GM19397 (cell line): ENCODE data around the gene FILIP1L.
"Not testable (repeated sequence)": the region's sequence is repeated elsewhere in the genome, so short reads cannot be mapped to it uniquely, and the experiment has no call there.

ENCODE experiments used
- ATAC-seq: cut with Tn5 transposase; IDR thresholded peaks from one replicate; pipeline ENCODE4 v1.9.1; 2021; ENCODE audit warnings: mild to moderate bottlenecking, moderate library complexity; ENCODE audit not compliant: unreplicated experiment

FILIP1L gene

DNA sequence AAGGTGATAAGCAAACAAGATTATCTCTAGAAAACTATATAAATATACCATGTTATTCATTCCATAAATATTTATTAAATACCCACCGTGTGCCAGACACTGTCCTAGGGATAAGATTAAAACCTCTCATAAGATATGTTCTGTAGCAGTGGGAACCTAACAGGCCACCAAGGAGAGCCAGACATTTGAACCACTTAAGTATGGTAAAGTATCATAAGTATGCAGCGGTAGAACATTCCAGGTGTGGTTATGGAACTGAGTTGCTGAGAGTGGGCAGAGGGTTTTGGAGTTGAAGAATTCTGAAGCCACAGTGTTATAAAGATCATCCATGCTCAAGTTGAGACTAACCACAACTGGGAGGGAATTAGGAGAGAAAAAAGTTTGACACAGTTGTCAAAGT lies 14.7 kb downstream of the FILIP1L start:
- no peak for ATAC-seq

- ATAC-seq: no peak
These were observed 15.6 kb downstream of the FILIP1L start for GRCh38 chr3:100098784-100099070.

DNA sequence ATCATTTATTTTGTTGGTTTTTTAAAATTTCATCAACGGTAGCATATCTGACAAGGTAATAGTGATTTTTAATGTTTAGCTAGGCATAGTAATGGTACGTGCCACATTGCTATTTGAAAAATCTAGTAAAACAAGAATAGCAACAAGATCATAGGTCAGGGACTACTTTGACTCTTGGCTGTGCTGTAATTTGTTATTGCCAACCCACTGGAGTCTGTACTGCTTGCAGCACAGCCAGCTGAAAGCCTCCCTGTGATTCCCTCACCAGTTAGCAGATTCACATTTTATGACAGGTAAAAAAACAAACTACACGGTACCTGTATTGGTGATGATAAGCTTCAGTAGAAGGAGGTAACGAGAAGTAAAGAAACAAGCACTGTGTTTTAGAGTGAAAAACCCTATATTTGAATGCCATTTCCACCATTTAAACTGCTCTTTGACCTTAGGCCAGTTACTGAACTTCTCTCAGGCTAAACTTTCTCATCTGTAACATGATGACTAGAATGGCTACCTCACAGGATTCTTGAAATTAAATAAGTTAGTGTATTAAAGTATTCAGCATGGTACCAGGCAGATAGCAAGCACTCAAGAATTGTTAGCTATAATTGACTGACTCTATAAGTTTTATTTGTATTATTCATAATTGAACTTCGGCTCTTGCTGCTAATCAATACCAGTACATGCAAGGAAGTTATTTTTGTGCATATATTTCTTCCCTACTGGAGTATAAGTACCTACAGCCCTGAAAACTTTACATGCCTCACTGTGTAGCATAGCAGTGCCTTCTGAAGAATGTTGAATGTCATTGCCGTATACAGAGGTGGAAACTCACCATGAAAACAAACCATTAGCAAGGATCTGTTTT lies 16.1 kb downstream of the FILIP1L start:
- no peak for ATAC-seq

DNA sequence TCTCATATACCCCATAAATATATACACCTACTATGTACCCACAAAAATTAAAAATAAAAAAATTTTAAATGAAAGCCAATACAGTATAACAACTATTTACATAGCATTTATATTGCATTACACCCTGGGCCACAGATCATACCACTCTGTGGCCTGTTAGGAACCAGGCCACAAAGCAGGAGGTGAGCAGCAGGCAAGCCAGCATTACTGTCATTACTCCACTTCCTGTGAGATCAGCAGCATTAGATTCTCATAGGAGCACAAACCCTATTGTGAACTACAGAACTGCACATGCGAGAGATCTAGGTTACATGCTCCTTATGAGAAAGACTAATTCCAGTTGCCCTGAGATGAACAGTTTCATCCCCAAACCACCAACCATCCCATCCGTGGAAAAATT lies 17.4 kb downstream of the FILIP1L start:
- ATAC-seq: no peak

DNA sequence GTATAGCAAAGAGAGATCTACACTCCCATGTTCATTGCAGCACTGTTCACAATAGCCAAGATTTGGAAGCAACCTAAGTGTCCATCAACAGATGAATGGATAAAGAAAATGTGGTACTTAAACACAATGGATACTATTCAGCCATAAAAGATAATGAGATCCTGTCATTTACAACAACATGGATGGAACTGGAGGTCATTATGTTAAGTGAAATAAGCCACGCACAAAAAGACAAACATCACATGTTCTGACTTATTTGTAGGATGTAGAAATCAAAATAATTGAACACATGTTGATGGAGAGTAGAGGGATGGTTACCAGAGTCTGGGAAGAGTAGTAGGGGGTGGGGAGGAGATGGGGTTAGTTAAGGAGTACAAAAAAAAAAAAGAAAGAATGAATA lies 18.0 kb downstream of the FILIP1L start:
- ATAC-seq: not testable (repeated sequence)

DNA sequence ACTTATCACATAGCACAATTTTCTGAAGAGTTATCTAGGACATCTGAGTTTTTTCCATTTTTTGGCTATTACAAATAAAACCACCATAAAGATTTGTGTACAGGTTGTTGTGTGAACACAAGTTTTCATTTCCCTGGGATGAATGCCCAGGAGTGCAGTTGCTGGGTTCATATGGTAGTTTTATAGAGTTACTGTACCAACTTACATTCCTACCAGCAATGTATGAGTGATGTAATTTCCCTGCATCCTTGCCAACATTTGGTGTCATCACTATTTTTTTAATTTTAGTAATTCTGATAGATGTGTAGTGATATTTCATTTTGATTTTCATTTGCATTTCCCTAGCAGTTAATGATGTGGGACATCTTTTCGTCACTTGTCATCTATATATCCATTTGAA lies 20.5 kb downstream of the FILIP1L start:
- ATAC-seq: no peak

- peak; percentile 14 for ATAC-seq
These were observed 23.7 kb downstream of the FILIP1L start for GRCh38 chr3:100090669-100091005.

DNA sequence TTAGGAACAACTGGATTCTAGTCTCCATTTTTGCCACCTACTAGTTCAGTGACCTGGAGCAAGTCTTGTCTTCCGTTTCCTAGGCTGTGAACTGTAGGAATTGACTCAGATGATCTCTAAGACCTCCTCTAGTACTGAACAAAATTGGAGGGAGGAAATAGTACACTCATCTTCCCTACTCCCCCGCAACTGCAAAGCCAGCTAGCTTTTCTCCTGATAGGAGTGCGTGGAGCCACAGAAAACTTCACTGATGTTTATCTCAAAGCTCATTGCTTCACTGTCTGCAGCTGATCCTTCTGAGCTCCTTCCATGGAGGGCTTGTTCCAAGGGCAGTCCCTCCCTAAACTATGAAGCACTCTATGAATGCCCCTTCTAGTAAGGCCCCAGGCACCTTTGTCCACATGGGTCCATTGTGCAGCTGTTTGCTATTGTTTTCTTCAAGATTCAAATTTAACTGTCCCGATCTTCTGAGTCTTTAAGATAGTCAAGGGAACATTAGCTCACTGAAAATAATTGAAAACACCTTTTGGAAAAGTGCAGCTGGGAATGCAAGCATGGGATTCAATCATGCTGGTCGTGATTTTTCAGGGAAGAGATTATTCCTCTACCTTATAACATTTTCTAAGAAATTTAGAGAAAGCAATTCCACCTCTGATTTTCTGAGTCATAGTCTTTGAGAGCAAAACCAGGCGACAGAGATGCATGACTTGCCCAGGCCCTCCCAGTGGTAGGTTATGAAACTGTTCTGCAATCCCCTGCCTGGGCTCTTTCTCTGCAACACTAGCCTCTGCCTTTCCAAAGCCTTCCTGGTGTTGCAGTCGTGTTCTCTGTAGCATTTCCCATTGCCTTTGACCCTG lies 24.3 kb downstream of the FILIP1L start:
- peak; percentile 55 for ATAC-seq

DNA sequence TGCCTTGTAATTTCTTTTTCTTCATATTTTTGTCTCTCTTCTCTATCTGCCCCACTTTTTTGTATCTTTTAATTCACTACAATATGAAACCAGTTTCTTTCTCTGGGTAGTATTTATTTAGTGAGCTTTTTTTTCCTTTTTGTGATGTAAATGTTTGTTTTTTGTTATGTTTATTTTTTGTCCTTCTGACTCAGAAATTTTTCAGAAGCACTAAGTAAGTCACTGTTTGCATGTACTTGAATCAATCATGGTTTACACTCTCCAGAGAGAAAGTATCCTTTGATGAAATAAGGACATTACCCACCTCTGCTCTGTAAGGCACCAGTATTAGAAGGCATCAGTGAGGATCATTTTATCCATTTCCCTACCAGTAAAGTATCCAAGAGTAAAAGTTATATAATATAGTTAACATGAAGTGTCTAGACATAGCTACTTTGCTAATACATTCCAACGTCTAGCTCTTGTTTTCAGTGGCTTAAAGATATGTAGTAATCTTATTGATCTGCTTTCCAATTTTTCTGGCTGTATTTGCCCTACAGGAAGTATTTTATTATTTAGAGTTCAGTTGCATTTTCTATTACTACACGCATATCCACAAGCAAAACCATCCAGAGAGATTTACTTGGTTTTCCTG lies 25.4 kb downstream of the FILIP1L start:
- no peak for ATAC-seq

GRCh38 chr3:100087198-100087597 lies 27.1 kb downstream of the FILIP1L start:
- ATAC-seq: peak; percentile 81

DNA sequence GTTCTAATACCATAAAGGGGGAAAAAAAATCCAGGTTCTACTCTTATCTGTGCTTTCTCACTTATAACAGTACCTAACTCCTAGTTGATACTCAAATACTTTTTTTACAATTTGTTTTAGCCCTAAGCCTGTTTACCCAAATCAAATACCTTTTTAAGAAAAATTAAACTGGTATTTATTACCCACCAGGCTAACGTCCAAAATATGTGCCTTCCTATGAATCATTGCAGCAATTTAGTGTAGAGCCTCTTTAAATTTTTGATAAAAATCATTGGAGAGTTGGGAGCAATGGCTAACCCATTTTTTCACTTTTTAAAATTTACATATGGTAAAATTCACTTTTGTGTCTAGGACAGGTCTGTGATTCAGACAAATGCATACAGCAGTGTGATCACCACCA lies 27.9 kb downstream of the FILIP1L start:
- no peak for ATAC-seq

DNA sequence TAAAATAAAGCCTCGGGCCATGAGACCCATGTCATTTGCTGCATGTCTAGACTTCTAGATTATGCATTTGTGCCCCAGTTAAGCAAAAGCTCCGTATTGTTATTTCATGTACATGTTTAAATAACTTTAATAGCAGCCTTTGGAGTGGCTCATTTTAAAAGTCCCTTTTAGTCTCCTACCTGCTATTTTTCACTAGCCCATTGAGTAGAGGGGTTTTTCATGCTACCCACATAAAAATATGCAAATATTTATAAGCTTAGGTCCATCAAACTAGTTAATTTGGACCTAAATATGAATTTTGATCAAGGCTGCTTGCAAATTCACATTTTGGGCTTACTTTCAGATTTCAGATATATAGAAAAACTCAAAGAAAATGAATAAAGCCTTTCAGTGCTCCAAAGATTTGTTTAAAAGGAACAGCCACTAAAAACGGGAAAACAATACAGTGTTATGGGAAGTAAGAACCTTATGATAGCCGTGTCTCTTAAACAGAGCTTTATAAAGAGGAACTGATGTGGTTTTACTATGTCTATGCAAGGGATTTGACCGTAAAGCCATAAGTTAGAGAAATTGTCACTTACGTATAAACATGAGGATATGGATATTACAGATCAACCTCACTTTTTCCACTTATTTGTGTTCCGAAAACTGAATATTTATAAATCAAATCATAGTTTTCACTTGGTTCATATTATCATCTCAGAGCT lies 30.0 kb downstream of the FILIP1L start:
- ATAC-seq: no peak

DNA sequence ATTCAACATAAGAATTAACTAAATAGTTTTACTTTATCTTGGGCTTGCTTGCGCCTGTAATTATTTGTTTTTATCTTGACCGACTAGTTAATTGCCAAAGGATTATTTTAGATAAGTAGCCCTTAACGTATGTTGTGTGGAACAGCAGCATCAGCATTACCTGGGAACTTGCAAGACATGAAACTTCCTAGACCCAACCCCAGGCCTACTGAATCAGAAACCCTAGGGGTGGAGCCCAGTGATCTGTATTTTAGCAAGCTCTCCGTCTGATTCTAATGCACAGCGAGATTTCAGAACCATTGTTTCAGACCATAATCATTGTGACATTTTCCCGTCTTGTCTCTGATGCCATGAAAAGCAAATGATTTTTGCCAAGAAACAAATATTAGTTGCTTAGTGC lies 31.1 kb downstream of the FILIP1L start:
- no peak for ATAC-seq

GRCh38 chr3:100082714-100083113 lies 31.6 kb downstream of the FILIP1L start:
- ATAC-seq: no peak

DNA sequence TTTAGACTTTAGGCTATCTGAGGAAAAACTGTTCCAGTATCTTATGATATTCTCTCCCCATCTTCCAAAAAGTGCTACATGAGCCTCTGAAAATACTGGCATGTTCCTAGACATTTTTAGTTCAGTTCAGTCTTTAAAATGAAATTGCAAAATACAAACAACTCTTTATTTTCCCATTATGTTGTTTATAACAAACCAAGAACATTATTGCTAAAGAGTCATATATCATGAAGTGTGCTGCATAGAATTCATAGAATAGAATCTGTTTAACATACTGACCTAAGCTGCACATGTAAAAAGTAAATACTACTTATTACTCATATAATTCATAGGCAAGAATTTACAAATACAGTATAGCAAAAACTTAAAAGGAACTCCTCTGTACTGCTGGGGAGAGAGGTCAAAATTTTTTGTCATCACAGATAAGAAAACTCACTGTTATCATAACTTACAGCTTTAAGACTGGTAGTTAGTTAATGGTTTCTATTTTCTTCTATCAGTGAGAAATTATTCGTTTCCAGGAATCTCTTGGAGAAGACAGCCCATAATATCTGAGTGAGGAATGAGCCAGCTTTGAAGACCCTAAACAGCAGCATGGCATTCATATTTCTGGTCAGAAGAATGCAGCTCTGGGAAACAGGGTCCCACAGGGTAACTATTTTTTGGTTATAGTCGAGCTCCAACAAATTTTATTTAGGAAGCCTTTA lies 32.2 kb downstream of the FILIP1L start:
- no peak for ATAC-seq

- no peak for ATAC-seq
These were observed 33.0 kb downstream of the FILIP1L start for GRCh38 chr3:100081311-100081710.

GRCh38 chr3:100080573-100080972 lies 33.7 kb downstream of the FILIP1L start:
- no peak for ATAC-seq

DNA sequence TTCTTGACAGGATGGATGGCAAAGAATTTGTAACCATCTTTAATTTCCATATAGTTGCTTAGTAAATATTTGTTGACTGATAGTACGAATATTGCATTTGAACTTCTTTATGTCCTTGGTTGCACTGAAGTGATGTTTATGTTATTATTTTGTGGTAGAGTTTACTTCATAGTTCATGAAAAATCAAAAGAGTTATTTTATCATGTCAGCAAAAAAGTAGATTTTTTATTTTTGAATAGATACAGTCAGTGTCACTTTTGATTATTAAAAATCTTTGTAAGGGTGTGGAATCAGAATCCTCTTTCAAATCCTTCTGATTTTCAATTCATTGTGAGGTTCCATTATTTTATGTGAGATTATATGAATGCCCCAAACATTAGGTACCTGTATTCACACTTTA lies 35.0 kb downstream of the FILIP1L start:
- no peak for ATAC-seq

GRCh38 chr3:100076731-100077529 lies 37.4 kb downstream of the FILIP1L start:
- ATAC-seq: no peak
